Caco-2 (cell line): ENCODE measurements around the gene NTMT2. TPM values are rescaled to one million over a fixed set of nuclear protein-coding genes. Genes with fewer than 3 reads are reported as not detected.

Source experiments
- BruUV-seq: library from RNA; stranded (reverse); fragments of 400-500 nt; replicated peaks from 2 replicates; lab custom pipeline; 2021; lab: Mats Ljungman, UMichigan
- CTCF ChIA-PET: fragments of 300-600 bp; sonication (Branson Sonifier 250); formaldehyde crosslinking; loops from one replicate; lab custom pipeline; 2022; ENCODE audit warnings: antibody characterized with exemption; lab: Charles Lee
- POLR2A ChIA-PET: fragments of 300-600 bp; sonication (Branson Sonifier 250); formaldehyde crosslinking; loops from one replicate; lab custom pipeline; 2022; ENCODE audit warnings: antibody characterized with exemption; lab: Charles Lee
- DNase-seq, 2 experiments: peaks; one replicate each; pipeline versions ENCODE4 v3.0.0 to v3.0.0-alpha.2; 2020 to 2022
- H3K27me3 ChIP-seq: replicated peaks from 2 replicates; pipeline ENCODE4 v1.6.0; 2011; ENCODE audit warnings: low read length; ENCODE audit not compliant: control insufficient read depth, insufficient read depth
- H3K36me3 ChIP-seq: 2 replicates; pipeline ENCODE4 v1.5.1; 2011; ENCODE audit warnings: low read length; ENCODE audit not compliant: control insufficient read depth, insufficient read depth
- H3K4me1 ChIP-seq: fragments of 250-450 bp; sonication (Bioruptor Pico); 2 replicates; pipeline ENCODE4 v1.5.1; 2020; ENCODE audit warnings: mild to moderate bottlenecking
- H3K4me3 ChIP-seq: 2 replicates; pipeline ENCODE4 v1.5.1; 2011; ENCODE audit warnings: low read depth, mild to moderate bottlenecking, control low read depth, low read length
- H3K9me3 ChIP-seq: fragments of 250-450 bp; sonication (Bioruptor Pico); 2 replicates; pipeline ENCODE4 v1.5.1; 2020; ENCODE audit warnings: mild to moderate bottlenecking, moderate library complexity
- H3K27ac Mint-ChIP-seq: one replicate; pipeline ENCODE4 v1.8.0; 2022; ENCODE audit warnings: mixed read lengths; ENCODE audit not compliant: unreplicated experiment
- H3K27me3 Mint-ChIP-seq: one replicate; pipeline ENCODE4 v1.8.0; 2022; ENCODE audit warnings: mixed read lengths; ENCODE audit not compliant: insufficient read depth, unreplicated experiment
- H3K36me3 Mint-ChIP-seq: one replicate; pipeline ENCODE4 v1.8.0; 2022; ENCODE audit warnings: mild to moderate bottlenecking, mixed read lengths; ENCODE audit not compliant: insufficient read depth, unreplicated experiment
- H3K4me1 Mint-ChIP-seq: one replicate; pipeline ENCODE4 v1.8.0; 2022; ENCODE audit warnings: low read depth, mixed read lengths; ENCODE audit not compliant: unreplicated experiment
- H3K4me3 Mint-ChIP-seq: one replicate; pipeline ENCODE4 v1.8.0; 2022; ENCODE audit warnings: mild to moderate bottlenecking, moderate library complexity, mixed read lengths; ENCODE audit not compliant: unreplicated experiment
- H3K9me3 Mint-ChIP-seq: one replicate; pipeline ENCODE4 v1.8.0; 2022; ENCODE audit warnings: mixed read lengths; ENCODE audit not compliant: unreplicated experiment
- CTCF ChIP-seq, 2 experiments: fragments of 200-600 bp in 1 of 2; IDR thresholded peaks; 1 replicate in 1 of 2; 2 replicates in 1 of 2; pipeline versions ENCODE4 v1.5.1 to v1.8.0; 2011 to 2022; ENCODE audit warnings: antibody characterized with exemption in 1 of 2, control low read depth in 1 of 2, inconsistent platforms in 1 of 2, low read depth in 1 of 2, low read length in 1 of 2, mild to moderate bottlenecking in 1 of 2, moderate library complexity in 1 of 2; ENCODE audit not compliant: insufficient read depth in 1 of 2, severe bottlenecking in 1 of 2, unreplicated experiment in 1 of 2
- intact Hi-C: fragments of 100-400 bp; cut with micrococcal nuclease; formaldehyde crosslinking; loops from one replicate; pipeline ENCODE4 v1.10.0; 2022; ENCODE audit not compliant: unreplicated experiment
- total RNA-seq: library from RNA; stranded (reverse); gene quantifications from 2 replicates; pipeline ENCODE4 v1.2.3, GENCODE V29; 2022

Gene NTMT2
- total RNA-seq, 1 experiment from 2014 or later, result not detected

GRCh38 chr1:170175484-170175883, 29.7 kb downstream of the NTMT2 start:
- no TSS peak for BruUV-seq
- Histone ChIP-seq H3K4me1 (no peaks in the 10 kb centered on the region), H3K27me3 (no peaks in the 10 kb centered on the region), H3K9me3 (no peaks in the 10 kb centered on the region; the same call in 1 of the 2 replicates), H3K36me3 (no peaks in the 10 kb centered on the region), H3K4me3 (no peak overlapping the region)
- DNase-seq, result no peak
- CTCF ChIA-PET, result no interaction called here
- intact Hi-C loops, result no loop called here
- POLR2A ChIA-PET, result no interaction called here
- no peak for TF ChIP-seq CTCF (IDR thresholded peaks at IDR 0.05; ENCODE audit: insufficient read depth in 1 of 2, low read depth in 1 of 2, low read length in 1 of 2, severe bottlenecking in 1 of 2, unreplicated experiment in 1 of 2)
- Mint-ChIP-seq H3K4me1 (no peaks in the 10 kb centered on the region), H3K27ac (no peak overlapping the region), H3K27me3 (peaks cover 4% of the 10 kb centered on the region), H3K36me3 (no peaks in the 10 kb centered on the region), H3K9me3 (peaks cover 13% of the 10 kb centered on the region), H3K4me3 (no peak overlapping the region)

GRCh38 chr1:170176772-170177171, 31.0 kb downstream of the NTMT2 start:
- DNase-seq, result no peak
- Histone ChIP-seq H3K4me1 (no peaks in the 10 kb centered on the region), H3K9me3 (no peaks in the 10 kb centered on the region), H3K27me3 (no peaks in the 10 kb centered on the region), H3K4me3 (no peak overlapping the region), H3K36me3 (no peaks in the 10 kb centered on the region)
- no peak overlapping the region for H3K27ac Mint-ChIP-seq
- H3K36me3 Mint-ChIP-seq, result no peaks in the 10 kb centered on the region
- no peak for TF ChIP-seq CTCF (IDR thresholded peaks at IDR 0.05; ENCODE audit: insufficient read depth in 1 of 2, low read depth in 1 of 2, low read length in 1 of 2, severe bottlenecking in 1 of 2, unreplicated experiment in 1 of 2)
- intact Hi-C loops, result no loop called here
- ChIA-PET POLR2A (no interaction called here), CTCF (no interaction called here)
- no TSS peak for BruUV-seq
- no peaks in the 10 kb centered on the region for H3K9me3 Mint-ChIP-seq
- no peaks in the 10 kb centered on the region for H3K4me1 Mint-ChIP-seq
- H3K4me3 Mint-ChIP-seq, result no peak overlapping the region
- H3K27me3 Mint-ChIP-seq, result peaks cover 4% of the 10 kb centered on the region

GRCh38 chr1:170182442-170182841, 36.7 kb downstream of the NTMT2 start:
- Mint-ChIP-seq H3K9me3 (no peaks in the 10 kb centered on the region), H3K4me1 (no peaks in the 10 kb centered on the region), H3K27ac (no peak overlapping the region), H3K27me3 (no peaks in the 10 kb centered on the region), H3K4me3 (no peak overlapping the region), H3K36me3 (no peaks in the 10 kb centered on the region)
- no peak for DNase-seq
- BruUV-seq, result no TSS peak
- ChIA-PET POLR2A (no interaction called here), CTCF (no interaction called here)
- intact Hi-C loops, result no loop called here
- Histone ChIP-seq H3K36me3 (no peaks in the 10 kb centered on the region), H3K4me1 (no peaks in the 10 kb centered on the region), H3K9me3 (no peaks in the 10 kb centered on the region), H3K4me3 (no peak overlapping the region), H3K27me3 (no peaks in the 10 kb centered on the region)
- no peak for TF ChIP-seq CTCF (IDR thresholded peaks at IDR 0.05; ENCODE audit: insufficient read depth in 1 of 2, low read depth in 1 of 2, low read length in 1 of 2, severe bottlenecking in 1 of 2, unreplicated experiment in 1 of 2)
